Measurements from ENCODE around the gene ULK1.

- TF ChIP-seq CTCF (IDR thresholded peaks at IDR 0.05), result no peak
- TF ChIP-seq EP300 (IDR thresholded peaks at IDR 0.05), result no peak
- no peak for TF ChIP-seq POLR2A (IDR thresholded peaks at IDR 0.05)
Observed at GRCh38 chr12:131904346-131904745, 9.9 kb downstream of the ULK1 start.

Measured in ovary (tissue), 3 donors.